HUES48 (cell line): ENCODE measurements around the gene DVL1.

Source experiments
- H3K27ac ChIP-seq: one replicate; pipeline ENCODE4 v1.7.0; 2013; ENCODE audit warnings: low read depth, low read length, inconsistent platforms
- H3K27me3 ChIP-seq: 2 replicates; pipeline ENCODE4 v1.6.1; 2013; ENCODE audit warnings: mild to moderate bottlenecking, low read length; ENCODE audit not compliant: control insufficient read depth, insufficient read depth
- H3K36me3 ChIP-seq: 2 replicates; pipeline ENCODE4 v1.6.1; 2013; ENCODE audit warnings: low read length; ENCODE audit not compliant: control insufficient read depth, insufficient read depth
- H3K4me1 ChIP-seq: 2 replicates; pipeline ENCODE4 v1.6.1; 2013; ENCODE audit warnings: mild to moderate bottlenecking, low read length; ENCODE audit not compliant: control insufficient read depth, insufficient read depth
- H3K4me3 ChIP-seq: 2 replicates; pipeline ENCODE4 v1.5.1; 2013; ENCODE audit warnings: mild to moderate bottlenecking, low read depth, low read length
- H3K9ac ChIP-seq: 2 replicates; pipeline ENCODE4 v1.6.1; 2013; ENCODE audit warnings: mild to moderate bottlenecking, low read depth, low read length, moderate library complexity
- H3K9me3 ChIP-seq: 2 replicates; pipeline ENCODE4 v1.6.1; 2013; ENCODE audit warnings: low read length; ENCODE audit not compliant: control insufficient read depth, insufficient read depth

DVL1 gene

GRCh38 chr1:1307261-1307922, 41.8 kb downstream of the DVL1 start:
- Histone ChIP-seq H3K9ac (peak overlapping the region; percentile 28; the same call in 1 of the 2 replicates), H3K27ac (peak overlapping the region; percentile 40), H3K36me3 (peaks cover 25% of the 10 kb centered on the region), H3K27me3 (no peaks in the 10 kb centered on the region; the same call in 1 of the 2 replicates), H3K4me1 (peaks cover 38% of the 10 kb centered on the region), H3K9me3 (no peaks in the 10 kb centered on the region), H3K4me3 (peak overlapping the region; percentile 75)

DNA sequence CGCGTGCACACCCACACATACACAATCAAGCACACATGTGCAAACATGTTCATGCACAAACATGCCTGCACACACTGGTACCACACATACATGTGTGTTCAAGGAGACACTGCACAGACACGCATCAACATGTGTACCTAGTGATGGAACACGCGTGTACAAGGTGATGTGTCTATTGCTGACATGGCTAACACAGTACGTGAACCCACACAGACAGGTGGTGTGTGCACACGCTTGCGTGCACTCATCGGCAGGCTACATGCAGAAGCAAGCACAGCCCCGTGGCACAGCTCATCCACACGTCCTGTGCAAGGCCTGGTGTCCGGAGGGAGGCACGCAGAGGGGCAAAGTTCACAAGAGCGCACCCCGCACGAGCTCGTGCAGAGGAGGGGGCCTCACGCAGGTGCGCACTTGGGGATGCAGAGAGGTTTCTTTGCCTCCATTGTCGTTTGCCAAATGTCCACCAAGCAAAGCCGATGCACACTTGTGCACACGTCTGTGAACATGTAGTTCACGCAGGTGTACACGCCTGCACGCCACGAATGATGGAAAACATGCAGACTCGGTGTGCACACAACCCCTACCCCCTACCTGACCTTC, 42.5 kb downstream of the DVL1 start:
- peaks cover 38% of the 10 kb centered on the region for H3K4me1 ChIP-seq
- H3K36me3 ChIP-seq, result peaks cover 19% of the 10 kb centered on the region
- no peaks in the 10 kb centered on the region for H3K9me3 ChIP-seq
- no peak overlapping the region for H3K27ac ChIP-seq
- H3K27me3 ChIP-seq, result no peaks in the 10 kb centered on the region; the same call in 1 of the 2 replicates
- no peak overlapping the region for H3K9ac ChIP-seq
- peak overlapping the region; percentile 75 for H3K4me3 ChIP-seq

- Histone ChIP-seq H3K4me1 (peaks cover 38% of the 10 kb centered on the region), H3K9me3 (no peaks in the 10 kb centered on the region), H3K36me3 (peaks cover 13% of the 10 kb centered on the region), H3K9ac (no peak overlapping the region), H3K27me3 (no peaks in the 10 kb centered on the region; the same call in 1 of the 2 replicates), H3K27ac (peak overlapping the region; percentile 78), H3K4me3 (no peak overlapping the region; the same call in 1 of the 2 replicates)
Measured at GRCh38 chr1:1306070-1306660, 43.1 kb downstream of the DVL1 start.

GRCh38 chr1:1305300-1306069, 43.7 kb downstream of the DVL1 start:
- Histone ChIP-seq H3K36me3 (peaks cover 6% of the 10 kb centered on the region), H3K4me3 (peak overlapping the region; percentile 47; the same call in 1 of the 2 replicates), H3K4me1 (peaks cover 38% of the 10 kb centered on the region), H3K9ac (0 out of 2 replicates have a peak overlapping the region, but pooled peaks have one; percentile 33), H3K27me3 (no peaks in the 10 kb centered on the region; the same call in 1 of the 2 replicates), H3K9me3 (no peaks in the 10 kb centered on the region), H3K27ac (peak overlapping the region; percentile 78)

DNA sequence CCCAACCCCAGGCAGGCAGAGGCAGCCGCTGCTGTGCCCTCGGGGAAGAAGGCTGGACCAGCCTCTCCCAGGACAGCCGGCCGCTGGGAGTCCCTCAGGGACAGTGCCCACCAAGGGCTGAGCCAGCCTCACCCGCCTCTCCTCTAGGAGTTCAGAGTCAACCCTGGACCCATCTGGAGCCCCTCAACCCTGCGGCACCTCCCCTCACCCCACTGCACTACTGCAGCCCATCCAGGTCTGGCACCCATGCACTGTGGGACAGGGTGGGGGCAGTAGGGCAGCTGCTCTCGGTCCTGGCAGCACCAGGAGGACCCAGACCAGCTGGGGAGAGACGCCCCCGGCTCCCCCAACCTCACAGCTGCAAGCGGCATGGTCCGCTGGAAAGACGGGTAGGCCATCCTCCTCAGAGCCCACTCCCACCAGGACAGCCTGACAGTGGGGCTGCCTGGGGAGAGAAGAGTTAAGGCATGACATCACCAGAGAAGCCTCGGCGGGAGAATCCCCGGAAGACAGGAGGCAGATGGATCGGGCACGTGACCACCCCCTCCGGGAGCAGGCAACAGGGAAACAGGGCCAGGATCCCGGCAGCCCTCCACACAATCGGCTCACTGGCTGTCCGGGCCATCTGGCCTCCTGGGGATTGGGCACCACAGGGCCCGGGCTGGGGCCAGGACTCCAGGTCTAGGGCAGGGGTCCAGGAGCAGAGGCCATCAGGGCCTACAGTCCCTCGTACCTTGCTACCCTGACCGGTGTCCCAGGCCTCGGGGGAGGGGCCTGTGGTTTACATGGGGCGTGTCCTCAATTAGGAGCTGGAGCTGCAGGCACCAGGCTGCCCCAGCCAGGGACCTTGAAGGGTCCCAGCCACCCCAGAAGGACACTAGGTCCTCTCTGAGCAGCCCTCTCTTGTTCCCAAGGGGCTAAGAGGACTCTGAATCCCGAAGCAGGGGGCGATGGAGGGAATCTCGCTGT, 44.6 kb downstream of the DVL1 start:
- Histone ChIP-seq H3K9me3 (no peaks in the 10 kb centered on the region), H3K4me3 (peak overlapping the region; percentile 47), H3K27me3 (no peaks in the 10 kb centered on the region; the same call in 1 of the 2 replicates), H3K4me1 (peaks cover 32% of the 10 kb centered on the region), H3K27ac (peak overlapping the region; percentile 78), H3K36me3 (no peaks in the 10 kb centered on the region), H3K9ac (0 out of 2 replicates have a peak overlapping the region, but pooled peaks have one; percentile 28)

DNA sequence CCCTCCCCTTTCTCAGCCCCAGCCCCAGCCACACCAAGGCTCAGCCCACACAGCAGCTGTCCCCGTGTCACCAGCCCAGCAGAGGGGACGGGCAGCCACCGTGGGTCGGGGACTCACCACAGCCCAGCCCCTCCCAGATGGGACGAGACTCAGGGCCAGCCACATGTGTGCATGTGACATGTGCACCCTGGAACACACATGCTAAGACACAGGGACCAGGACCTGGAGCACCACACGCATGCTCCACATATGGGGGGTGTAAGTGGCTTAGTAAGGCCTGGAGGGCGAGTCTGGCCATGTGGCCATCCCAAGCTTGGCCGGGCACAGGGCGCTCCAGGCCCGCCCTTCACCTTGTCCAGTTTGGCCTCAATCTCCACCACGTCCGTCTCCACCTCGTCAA, 45.5 kb downstream of the DVL1 start:
- Histone ChIP-seq H3K36me3 (no peaks in the 10 kb centered on the region), H3K4me3 (no peak overlapping the region), H3K9me3 (no peaks in the 10 kb centered on the region), H3K27me3 (no peaks in the 10 kb centered on the region; the same call in 1 of the 2 replicates), H3K27ac (no peak overlapping the region), H3K9ac (no peak overlapping the region), H3K4me1 (peaks cover 29% of the 10 kb centered on the region)

GRCh38 chr1:1302951-1303509, 46.2 kb downstream of the DVL1 start:
- H3K9me3 ChIP-seq, result no peaks in the 10 kb centered on the region
- no peak overlapping the region for H3K27ac ChIP-seq
- H3K4me3 ChIP-seq, result no peak overlapping the region
- H3K9ac ChIP-seq, result no peak overlapping the region
- no peaks in the 10 kb centered on the region; the same call in 1 of the 2 replicates for H3K27me3 ChIP-seq
- H3K36me3 ChIP-seq, result no peaks in the 10 kb centered on the region
- H3K4me1 ChIP-seq, result peaks cover 29% of the 10 kb centered on the region

GRCh38 chr1:1302006-1302430, 47.2 kb downstream of the DVL1 start:
- Histone ChIP-seq H3K27me3 (no peaks in the 10 kb centered on the region; the same call in 1 of the 2 replicates), H3K9me3 (no peaks in the 10 kb centered on the region), H3K36me3 (no peaks in the 10 kb centered on the region), H3K27ac (no peak overlapping the region), H3K9ac (no peak overlapping the region), H3K4me1 (peaks cover 26% of the 10 kb centered on the region), H3K4me3 (no peak overlapping the region)

- no peak overlapping the region for H3K27ac ChIP-seq
- H3K9ac ChIP-seq, result no peak overlapping the region
- peaks cover 11% of the 10 kb centered on the region for H3K4me1 ChIP-seq
- H3K36me3 ChIP-seq, result no peaks in the 10 kb centered on the region
- no peaks in the 10 kb centered on the region for H3K9me3 ChIP-seq
- no peaks in the 10 kb centered on the region for H3K27me3 ChIP-seq
- no peak overlapping the region for H3K4me3 ChIP-seq
Measured at GRCh38 chr1:1300352-1300739, 48.9 kb downstream of the DVL1 start.
